ENCODE results near the gene GTF2I.
"Not testable (repeated sequence)": the region's sequence is repeated elsewhere in the genome, so short reads cannot be mapped to it uniquely, and the experiment has no call there.

Gene GTF2I

DNA sequence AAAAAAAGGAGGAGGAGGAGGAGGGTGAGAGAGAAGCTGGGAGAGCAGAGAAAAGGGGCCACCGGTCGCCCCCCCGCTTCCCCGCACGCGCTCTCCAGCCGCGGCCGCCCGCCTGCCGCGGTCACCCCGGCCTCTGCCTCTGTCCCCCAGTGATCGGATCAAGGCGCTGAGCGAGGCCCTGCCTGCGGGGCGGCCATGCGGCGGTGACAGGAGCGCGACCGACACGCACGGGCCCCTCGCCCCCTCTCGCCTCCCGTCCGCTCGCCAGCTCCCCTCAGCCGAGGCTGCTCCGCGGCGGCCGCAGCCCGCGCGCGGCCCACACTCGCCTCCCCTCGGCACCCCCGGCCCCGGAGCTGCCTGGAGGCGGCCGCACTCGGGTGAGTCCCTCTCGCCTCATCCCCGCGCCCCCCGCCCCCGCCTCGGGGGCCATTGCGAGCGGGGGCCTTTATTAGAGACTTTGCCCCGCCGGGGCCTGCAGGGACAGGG is at the start of gene GTF2I:
Gene GTF2I (plus strand): TSS at position 27 of the 486 bp plus-strand sequence. CDS start 31,411 bp downstream, outside the sequence.
- no peak for DNase-seq

DNA sequence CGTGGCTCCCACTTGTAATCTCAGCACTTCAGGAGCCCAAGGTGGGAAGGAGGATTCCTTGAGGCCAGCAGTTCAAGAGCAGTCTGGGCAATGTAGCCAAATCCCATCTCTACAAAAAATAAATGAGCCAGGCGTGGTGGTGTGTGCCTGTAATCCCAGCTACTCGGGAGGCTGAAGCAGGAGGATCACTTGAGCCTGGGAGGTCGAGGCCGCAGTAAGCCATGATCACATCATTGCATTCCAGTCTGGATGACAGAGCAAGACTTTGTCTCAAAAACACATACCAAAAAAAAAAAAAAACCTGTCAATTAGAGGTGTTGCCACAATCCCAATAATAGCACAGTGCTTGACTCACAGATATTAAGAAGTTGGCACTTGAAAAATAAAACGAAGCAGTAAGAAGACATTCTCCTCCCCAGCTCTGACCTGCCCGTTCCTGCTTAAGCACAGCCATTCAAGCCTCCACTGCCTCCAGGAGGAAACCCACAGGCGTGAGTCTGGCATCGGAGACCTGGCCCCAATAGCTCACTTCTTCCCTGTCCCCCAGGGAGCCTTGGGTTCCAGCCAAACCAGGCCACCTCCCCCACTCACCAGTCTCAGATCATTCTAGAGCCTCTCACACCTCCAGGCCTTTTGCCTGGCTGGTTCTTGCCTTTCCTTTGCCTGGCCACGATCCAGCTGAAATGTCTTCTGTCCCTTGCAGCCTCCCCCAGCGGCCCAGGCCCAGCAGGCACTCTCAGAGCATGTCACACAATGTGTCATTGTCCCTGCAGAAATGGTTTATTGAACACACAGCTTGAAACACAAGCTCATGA is 45.3 kb upstream of the GTF2I start:
- no peak for DNase-seq

DNA sequence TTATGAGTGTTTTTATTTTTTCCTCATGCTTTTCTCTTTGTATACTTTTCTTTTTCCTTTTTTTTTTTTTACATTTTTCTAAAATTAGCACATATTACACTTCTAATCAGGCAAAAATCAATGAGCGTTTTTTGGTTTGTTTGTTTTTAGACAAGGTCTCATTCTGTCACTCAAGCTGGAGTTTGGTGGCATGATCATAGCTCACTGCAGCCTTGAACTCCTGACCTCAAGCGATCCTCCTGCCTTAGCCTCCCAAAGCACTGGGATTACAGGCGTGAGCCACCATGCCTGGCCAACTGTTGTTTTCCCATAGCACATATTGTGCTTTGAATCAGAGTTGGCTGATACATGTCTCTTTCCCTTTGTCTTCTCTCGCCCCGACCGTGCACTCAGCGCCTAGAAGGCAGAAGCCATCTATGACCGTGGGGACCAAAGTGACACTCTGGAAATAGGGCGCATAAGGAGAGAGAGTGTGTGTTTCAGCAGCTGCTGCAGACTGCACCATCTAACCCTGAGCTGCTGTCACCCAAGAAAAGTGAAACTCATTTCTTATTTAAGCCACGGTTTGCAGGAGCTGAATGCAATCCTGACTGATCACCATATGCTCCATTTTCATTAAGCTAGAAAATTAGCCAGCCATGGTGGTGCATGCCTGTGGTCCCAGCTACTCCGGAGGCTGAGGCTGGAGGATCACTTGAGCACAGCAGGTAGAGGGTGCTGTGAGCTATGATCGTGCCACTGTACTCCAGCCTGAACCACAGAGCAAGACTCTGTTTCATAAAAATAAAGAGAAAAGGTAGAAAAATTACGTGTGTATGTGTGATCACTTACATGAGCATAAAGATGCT is 41.4 kb upstream of the GTF2I start:
- no peak for DNase-seq

DNA sequence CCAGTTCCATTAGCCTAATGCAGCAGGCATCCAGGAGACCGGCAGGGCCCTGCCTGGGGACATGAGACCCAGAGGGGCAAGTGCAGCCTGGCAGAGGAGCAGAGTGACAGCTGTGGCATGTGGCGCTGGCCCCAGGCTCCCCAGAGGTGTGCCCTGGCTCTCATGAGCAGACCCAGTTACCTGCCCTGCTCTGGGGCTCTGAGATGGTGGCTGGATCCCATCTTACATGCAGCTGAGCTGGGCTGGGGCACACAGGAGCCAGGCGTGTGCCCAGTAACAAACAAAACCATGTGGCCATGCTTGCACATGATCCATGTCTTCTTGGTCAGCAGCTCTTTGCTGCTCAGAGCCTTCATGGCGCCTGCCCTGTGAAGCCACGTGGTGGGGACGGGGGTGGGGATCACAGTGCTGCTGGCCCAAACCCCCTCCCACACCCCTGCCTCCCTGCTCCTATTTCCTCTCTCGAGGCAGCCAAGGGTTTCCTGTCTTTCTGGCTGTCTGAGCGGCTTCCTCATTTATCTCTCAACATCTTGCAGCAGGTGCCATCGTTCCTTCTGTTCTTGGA is 40.3 kb upstream of the GTF2I start:
- DNase-seq: no peak

DNA sequence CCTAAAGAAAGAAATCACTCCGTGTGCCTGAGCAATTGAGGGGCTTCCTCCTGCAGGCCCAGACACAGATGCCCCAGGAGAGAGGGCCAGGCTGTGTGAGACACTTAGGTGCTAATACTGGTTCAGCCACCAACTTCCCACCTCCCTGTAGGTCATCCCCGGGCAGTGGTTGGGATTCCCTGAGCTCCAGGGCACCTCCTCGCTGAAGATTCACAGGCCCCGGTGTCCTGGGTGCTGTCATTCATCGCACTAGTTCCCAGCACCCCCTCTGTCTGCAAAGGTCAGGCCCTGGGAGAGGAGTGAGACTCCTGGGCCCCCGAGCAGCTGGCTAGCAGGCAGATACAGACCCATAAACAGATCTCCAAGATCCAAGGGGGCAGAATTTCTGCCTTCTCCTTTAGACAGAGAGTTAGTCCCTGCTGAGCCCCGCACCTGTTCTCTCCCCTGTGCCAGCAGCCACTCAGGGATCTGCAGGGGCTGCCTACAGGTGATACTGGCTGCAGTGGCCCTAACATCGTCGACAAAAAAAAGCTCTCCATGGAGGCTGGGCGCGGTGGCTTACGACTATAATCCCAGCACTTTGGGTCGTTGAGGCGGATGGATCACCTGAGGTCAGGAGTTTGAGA is 38.2 kb upstream of the GTF2I start:
- DNase-seq: no peak

DNA sequence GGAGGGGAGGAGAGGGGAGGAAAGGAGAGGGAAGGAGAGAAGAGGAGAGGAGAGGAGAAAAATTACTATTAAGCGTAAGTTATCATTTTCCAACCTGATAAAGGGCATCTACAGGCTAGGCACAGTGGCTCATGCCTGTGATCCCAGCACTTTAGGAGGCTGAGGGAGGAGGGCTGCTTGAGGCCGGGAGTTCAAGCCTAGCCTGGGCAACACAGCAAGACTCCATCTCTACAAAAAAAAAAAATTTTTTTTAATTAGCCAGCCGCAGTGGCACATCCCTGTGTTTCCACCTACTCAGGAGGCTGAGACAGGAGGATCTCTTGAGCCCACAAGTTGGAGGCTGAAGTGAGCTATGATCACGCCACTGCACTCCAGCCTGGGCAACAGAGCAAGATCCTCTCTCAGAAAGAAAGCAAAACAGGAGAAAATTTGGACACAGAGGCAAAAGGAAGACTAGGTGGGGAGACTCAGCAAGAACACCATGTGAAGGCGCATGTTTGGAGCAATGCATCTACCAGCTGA is 35.2 kb upstream of the GTF2I start:
- DNase-seq: no peak

DNA sequence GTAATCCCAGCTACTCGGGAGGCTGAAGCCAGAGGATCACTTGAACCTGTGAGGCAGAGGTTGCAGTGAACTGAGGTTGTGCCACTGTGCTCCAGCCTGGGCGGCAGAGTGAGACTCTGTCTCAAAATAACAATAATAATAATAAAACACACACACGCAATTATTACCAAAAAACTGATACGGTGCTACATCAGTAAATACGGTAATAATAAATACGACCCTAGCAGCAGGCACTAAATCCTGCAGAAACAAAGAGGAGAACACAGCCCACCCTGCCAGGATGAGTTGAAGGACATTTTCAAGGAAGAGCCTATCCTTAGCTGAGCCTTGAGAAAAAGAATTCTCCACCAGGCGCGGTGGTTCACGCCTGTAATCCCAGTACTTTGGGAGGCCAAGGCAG is 34.4 kb upstream of the GTF2I start:
- DNase-seq: no peak

DNA sequence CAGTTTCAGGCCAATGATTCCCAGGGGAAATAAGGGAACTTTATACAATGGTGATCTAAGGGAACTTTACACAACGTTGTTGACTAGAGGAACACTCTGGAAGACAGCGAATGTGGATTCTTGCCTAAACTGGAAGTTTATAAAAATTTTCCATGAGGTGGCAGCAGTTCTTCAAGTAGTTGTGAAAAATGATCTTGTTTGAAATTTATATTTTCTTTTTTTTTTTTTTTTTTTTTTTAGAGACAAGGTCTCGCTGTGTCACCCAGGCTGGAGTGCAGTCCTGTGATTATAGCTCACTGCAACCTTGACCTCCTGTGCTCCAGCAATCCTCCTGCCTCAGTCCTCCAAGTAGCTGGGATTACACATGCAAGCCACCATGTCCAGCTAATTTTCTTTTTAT is 32.1 kb upstream of the GTF2I start:
- DNase-seq: peak; percentile 54

DNA sequence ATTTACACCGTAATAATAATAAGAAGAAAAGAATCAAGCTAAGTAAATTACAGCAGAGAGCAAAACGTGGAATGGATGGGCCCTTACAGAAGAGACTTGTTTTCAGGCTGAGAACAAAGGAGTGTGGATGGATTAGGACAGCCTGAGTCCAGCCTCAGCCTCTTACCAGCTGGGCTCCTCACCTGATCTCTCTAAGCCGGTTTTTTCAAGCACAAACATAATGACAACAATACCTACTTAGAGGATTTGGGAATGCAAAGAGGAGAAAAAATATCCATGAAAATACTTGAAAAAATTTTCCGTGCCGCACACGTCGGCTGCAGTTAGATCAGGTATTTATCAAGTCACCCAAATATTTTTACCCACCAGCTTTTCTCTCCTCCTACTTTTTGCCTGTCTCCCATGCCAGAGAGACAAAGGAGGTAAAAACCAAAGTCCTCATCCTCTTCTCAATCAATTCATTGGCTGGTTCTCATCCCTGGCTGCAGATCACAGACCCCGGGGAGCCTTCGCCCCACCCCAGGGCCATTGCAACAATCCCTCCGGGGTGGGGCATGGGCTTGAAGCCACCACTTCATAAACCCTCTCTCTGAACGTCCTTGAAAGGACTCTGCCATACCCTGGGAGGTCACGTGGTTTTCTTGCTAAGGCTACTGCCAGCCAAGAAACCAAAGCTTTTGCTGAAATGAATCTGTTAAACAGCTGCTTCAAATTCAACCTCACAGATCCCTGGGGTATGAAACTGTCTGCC is 29.7 kb upstream of the GTF2I start:
- DNase-seq: no peak

DNA sequence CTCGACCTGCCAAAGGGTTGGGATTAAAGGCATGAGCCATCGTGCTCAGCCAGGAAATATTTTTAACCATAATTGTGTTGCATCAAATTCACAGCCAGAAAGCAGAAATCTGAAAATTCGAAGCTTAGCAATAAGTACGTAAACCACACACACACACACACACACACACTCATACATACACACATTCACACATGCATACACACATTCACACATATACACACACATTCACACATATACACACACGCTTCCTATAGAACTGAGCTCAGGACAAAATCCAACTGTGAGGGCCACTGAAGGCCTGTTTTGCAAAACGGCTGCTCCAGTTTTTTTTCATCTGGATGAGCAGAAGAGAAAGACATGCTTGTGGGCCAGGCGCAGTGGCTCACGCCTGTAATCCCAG is 25.0 kb upstream of the GTF2I start:
- no peak for DNase-seq

DNA sequence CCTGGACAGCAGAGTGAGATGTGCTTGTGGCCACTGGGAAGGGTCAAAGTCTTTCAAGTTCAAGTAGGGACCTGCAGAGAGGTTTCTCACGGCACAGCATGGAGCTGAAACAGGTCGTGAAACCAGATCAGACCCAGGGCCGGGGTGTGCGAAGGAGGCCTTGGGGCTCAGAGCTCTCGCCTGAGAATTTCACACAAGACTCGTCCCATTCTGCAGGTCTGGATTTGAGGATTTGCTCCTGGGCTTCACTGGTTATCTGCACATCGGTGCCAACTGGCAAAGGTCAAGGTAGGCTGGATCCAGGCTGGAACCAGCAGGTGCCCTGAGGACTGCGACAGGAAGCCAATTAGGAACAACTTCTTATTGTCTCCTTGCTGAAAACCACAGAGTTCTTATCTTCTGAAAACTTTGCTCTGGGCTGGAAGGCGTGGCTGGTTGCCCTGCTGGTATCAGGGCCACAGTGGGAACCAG is 24.0 kb upstream of the GTF2I start:
- peak; percentile 91 for DNase-seq

DNA sequence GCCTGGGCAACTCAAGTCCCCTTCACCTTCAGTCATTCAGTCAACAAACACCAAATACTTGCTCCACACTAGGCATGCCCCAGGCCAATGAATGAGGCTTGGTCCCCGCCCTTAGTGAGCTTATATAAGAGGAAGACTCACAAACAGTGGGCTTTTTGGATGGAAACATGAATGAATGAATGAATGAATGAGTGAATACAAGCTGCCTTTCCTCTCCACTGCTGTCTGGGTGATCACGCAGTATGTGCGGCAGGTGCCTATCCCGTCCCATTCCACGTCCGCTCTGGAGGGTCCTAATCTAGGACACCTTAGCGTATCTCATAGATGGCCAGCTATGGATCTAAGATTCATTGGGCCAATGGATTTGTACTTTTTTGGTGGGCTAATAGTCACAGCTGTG is 19.8 kb upstream of the GTF2I start:
- no peak for DNase-seq

DNA sequence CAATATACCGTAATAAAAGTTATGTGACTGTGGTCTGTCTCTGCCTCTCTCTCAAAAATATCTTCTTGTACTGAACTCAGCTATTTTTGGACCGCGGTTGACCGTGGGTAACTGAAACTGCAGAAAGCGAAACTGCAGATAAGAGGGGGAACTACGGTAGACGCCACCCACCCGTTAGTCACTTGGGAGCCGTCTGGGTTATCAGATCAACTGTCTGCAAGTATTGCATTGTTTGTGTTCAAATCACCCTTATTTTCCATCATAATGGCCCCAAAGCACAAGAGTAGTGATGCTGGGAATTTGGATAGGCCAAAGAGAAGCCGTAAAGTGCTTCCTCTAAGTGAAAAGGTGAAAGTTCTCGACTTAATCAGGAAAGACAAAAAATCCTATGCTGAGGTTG is 7.5 kb upstream of the GTF2I start:
- DNase-seq: peak; percentile 87

DNA sequence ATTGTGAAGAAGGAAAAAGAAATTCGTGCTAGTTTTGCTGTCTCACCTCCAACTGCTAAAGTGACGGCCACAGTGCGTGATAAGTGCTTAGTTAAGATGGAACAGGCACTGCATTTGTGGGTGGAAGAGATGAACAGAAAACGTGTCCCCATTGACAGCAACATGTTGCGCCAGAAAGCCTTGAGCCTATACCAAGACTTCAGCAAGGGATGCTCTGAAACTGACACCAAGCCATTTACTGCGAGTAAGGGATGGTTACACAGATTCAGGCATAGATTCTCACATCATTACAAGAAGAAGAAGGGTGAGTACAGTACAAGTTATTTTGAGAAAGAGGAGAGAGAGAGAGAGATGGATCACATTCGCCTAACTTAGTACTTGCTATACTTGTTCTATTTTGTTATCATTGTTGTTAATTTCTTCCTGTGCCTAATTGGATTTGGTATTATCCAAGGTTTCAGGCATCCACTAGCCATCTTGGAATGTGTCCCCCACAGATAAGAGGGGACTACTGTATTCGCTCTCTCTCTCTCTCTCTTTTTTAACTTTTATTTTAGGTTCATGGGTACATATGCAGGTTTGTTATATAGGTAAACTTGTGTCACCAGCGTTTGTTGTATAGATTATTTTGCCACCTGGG is 6.9 kb upstream of the GTF2I start:
- peak; percentile 46 for DNase-seq

DNA sequence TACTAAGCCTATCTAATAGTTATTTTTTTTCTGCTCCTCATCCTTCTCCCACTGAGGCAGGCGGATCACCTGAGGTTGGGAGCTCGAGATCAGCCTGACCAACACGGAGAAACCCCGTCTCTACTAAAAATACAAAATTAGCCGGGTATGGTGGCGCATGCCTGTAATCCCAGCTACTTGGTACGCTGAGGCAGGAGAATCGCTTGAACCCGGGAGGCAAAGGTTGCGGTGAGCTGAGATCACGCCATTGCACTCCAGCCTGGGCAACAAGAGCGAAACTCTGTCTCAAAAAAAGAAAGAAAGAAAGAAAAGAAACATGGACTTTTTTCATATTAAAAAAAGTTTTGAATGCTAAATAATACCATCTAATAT is 6.4 kb upstream of the GTF2I start:
- DNase-seq: not testable (repeated sequence)

DNA sequence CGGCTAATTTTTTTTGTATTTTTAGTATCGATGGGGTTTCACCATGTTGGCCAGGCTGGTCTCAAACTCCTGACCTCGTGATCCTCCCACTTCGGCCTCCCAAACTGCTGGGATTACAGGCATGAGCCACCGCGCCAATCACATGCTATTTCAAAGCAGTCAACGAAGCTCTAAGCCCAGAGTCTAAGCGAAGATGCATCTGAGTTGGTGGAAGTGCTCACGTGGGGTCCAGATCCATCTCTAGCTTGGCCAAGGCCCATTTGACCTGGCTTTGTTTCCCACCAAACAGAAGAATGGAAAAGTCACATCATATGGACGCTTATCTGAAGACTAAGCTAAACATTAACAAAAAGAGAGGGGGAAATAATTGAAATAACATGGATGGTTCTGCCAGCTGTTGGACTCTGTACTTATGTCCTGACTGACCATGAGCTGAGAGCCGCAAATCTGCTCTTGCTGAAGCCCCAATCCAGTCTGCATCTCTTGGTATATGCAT is 3.8 kb upstream of the GTF2I start:
- DNase-seq: no peak

DNA sequence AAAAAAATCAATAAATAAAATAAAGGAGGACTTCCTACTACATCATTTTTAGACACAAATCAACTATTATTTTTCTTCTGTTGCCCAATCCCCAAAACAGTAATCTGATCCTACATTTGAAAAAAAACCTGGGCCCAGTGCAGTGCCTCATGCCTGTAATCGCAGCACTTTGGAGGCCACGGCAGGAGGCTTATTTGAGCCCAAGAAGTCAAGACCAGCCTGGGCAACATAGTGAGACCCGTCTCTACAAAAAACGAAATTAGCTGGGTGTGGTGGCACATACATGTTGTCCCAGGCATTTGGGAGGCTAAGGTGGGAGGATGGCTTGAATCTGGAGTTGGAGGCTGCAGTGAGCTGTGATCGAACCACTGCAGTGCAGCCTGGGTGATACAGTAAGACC is 2.7 kb upstream of the GTF2I start:
- no peak for DNase-seq

DNA sequence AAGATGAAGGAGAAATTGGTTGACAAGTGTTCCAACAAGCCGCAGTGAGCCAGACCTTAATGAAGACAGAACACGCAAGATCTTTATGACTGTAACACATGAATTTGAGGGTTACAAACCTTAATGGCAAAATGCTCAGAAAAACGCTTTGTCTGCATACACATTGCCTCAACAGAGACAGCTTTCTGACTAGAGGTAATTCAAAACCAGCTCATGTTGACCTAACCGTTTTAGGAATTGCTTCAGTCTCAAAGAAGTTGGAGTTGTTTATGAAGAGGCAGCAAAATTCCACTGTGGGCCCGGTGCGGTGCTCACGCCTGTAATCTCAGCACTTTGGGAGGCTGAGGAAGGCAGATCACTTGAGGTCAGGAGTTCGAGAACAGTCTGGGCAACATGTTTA is 2.2 kb upstream of the GTF2I start:
- no peak for DNase-seq

DNA sequence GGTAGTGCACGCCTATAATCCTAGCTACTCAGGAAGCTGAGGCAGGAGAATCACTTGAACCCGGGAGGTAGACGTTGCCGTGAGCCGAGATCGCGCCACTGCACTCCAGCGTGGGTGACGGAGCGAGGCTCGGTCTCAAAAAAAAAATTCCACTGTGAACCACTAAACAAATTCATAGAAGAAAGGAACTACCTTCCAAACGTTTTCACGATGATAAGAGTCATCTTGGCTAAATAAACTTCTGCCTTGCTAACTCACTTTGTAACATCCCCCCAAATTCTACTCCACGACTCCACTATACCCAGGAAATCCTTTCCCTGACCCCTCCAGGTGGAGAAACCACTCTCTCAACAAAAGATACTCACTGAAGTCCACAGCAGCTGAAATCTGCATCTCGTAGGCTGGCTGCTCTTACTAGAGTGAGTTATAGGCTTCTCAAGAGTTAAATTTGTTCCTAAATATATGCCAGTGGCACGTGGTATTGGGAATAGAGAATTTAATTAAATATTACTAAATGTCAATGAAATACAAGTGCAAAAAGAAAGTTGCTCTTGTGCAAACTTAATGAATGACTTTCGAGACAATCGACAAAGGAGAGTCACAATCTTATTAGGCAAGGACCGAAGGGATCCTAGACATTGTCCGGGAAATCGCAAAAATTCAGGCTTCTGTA is 1.6 kb upstream of the GTF2I start:
- no peak for DNase-seq

DNA sequence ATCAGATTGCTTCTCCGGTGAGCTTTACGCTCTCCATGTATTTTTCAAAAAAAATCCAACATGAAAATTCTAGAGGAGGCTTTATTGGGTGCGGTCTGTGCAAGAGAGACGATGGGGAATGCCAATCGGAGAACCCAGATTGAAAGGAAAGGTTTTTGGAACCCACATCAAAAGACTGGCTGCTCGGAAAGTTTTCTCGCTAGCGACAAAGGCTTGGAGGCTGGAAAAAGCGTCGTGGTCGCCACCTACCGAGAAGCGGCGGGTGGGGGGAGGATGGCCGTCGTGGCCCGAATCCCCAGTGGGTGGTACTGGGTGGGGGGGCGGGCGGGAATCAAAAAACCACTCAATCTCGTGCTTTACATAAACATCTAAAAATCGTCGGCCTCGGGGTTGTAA is 1.1 kb upstream of the GTF2I start:
- peak; percentile 51 for DNase-seq
